ENCODE results near the gene SVOPL.

Gene SVOPL

DNA sequence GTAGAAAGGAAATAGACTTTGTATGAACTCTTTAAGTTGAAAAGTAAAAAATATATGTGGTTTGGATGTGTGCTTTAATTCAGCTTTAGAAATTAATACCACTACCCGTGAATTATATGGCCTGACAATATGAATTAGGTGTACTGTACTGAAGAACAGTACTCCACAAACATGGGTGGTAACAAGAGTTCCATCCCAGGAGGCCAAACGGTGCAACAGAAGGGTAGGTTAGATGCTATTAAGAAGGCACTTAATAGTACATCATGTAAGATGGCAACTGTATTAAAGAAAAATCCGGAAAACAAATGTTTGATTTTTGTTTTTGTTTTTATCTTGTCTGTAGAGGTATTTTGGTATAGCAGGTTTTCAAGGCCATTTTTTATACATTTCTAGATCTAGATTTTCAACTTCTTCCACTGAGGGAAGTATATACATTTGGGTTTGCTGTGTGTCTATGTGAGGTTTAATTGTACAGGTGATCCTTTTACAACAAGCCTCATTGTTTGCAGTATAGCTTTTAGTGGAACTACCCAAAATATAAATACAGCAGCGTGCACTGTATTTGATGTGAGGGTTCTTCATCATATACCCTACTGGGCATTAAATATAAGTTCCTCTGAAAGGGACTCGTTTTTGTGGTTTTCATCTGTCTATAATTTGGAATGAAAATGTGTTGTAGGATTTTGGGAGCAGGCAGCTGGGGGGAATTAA, 115.7 kb downstream of the SVOPL start:
- TF ChIP-seq CTCF (IDR thresholded peaks at IDR 0.05; ENCODE audit: insufficient read depth, low read depth, low read length, missing control alignments): no peak
- no peak for DNase-seq (ENCODE audit: low read depth)
- no peak overlapping the region for H3K4me3 ChIP-seq (ENCODE audit: low read length)

DNA sequence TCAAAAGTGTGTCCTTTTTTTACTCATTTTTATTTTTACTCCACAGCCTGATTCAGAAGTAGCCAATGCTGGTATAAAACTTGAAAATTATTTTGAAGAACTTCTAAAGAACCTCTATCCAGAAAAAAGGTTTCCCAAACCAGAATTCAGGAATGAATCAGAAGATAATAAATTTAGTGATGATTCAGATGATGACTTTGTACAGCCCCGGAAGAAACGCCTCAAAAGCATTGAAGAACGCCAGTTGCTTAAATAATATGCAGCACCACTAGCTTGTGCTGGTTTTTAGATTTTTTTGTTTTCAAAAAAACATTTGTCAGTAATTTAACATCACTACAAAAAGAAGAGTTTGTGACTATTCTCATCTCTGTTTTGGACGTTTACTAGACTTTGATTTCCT, 116.5 kb downstream of the SVOPL start:
- DNase-seq (ENCODE audit: low read depth): no peak
- no peak for TF ChIP-seq CTCF (IDR thresholded peaks at IDR 0.05; ENCODE audit: insufficient read depth, low read depth, low read length, missing control alignments)

DNA sequence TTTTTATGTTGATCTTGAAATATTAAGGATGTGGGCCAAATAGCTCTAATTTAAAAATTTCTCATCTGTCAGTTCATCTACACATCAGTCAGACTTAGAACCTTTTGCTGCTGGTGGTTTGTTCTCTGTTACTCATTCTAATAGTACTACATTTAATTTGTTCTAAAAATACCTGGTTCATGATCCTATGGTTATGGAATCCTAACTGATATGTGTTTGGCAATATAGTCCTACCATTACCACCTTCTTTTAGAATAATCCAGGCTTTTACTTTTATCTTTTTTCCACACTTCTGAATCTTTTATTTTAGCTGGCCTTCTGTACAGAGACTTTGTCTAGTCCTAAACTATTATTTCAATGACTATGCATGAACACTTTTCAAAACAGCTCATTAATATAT, 116.9 kb downstream of the SVOPL start:
- no peak overlapping the region for H3K4me3 ChIP-seq (ENCODE audit: low read length)
- TF ChIP-seq CTCF (IDR thresholded peaks at IDR 0.05; ENCODE audit: insufficient read depth, low read depth, low read length, missing control alignments): no peak
- no peak for DNase-seq (ENCODE audit: low read depth)

More for the DNA sequence above, 116.5 kb downstream of the SVOPL start:
- H3K4me3 ChIP-seq (ENCODE audit: low read length): no peak overlapping the region

DNA sequence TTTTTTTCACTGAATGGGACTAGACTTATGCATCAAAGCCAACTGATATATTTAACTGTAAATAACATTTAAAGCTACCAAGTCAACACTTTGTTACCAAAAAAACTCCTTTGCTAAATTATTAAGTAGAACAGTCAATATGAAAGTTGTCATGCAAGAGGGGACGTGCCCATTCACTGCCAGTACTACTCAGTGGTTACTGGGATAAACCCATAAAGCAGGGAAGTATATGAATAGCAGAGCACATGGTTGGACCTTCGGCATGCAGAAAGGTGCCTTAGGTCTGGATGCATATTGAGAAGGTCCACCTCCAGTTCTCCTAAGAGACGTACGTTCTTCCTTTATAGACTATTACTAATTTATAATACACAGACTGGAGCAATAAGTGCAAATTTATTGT, 120.1 kb downstream of the SVOPL start:
- DNase-seq (ENCODE audit: low read depth): no peak
- TF ChIP-seq CTCF (IDR thresholded peaks at IDR 0.05; ENCODE audit: insufficient read depth, low read depth, low read length, missing control alignments): no peak
- no peak overlapping the region for H3K4me3 ChIP-seq (ENCODE audit: low read length)

DNA sequence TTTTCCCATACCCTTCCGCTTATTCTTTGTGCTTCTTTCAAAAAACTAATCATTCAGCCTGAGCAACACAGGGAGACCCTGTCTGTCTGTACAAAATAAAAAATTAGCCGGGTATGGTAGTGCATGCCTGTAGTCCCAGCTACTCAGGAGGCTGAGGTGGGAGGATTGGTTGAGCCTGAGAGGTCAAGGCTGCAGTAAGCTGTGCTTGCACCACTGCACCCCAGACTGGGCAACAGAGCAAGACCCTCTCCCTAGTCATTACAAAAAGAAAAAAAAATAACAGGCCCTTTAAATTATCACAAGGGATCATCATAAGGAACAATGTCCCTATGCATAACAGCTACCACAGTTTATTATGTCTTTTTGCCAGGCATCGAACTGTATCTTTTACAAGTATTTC, 121.5 kb downstream of the SVOPL start:
- no peak for DNase-seq (ENCODE audit: low read depth)
- no peak for TF ChIP-seq CTCF (IDR thresholded peaks at IDR 0.05; ENCODE audit: insufficient read depth, low read depth, low read length, missing control alignments)
- H3K4me3 ChIP-seq (ENCODE audit: low read length): no peak overlapping the region

GRCh38 chr7:138579136-138579535, 122.0 kb downstream of the SVOPL start:
- no peak for TF ChIP-seq CTCF (IDR thresholded peaks at IDR 0.05; ENCODE audit: insufficient read depth, low read depth, low read length, missing control alignments)
- no peak for DNase-seq (ENCODE audit: low read depth)

GRCh38 chr7:138575897-138576428, 125.2 kb downstream of the SVOPL start:
- DNase-seq (ENCODE audit: low read depth): no peak
- no peak for TF ChIP-seq CTCF (IDR thresholded peaks at IDR 0.05; ENCODE audit: insufficient read depth, low read depth, low read length, missing control alignments)
- no peak overlapping the region for H3K4me3 ChIP-seq (ENCODE audit: low read length)

More at GRCh38 chr7:138579136-138579535, 122.0 kb downstream of the SVOPL start:
- H3K4me3 ChIP-seq (ENCODE audit: low read length): no peak overlapping the region

All from epithelial cell of esophagus (primary cell).